GM23338 (cell line): Measurements from ENCODE around the gene ABO. TPM values are rescaled to one million over a fixed set of nuclear protein-coding genes. Genes with fewer than 3 reads are reported as not detected.

Source experiments
- ATAC-seq: fragments of 200-7000 bp; cut with Tn5 transposase; 3 replicates; pipeline ENCODE4 v1.9.1; 2020
- DNase-seq: peaks from one replicate; pipeline ENCODE4 v3.0.0-alpha.2; 2015; ENCODE audit warnings: low spot score
- H2AFZ ChIP-seq: fragments of 200-600 bp; sonication (generic); 2 replicates; pipeline ENCODE4 v1.8.0; 2016; ENCODE audit warnings: antibody characterized with exemption, mild to moderate bottlenecking, moderate library complexity
- H3F3A ChIP-seq: fragments of 200-600 bp; sonication (generic); replicated peaks from 2 replicates; pipeline ENCODE4 v1.8.0; 2017; ENCODE audit warnings: antibody characterized with exemption, mixed run types, low read depth
- H3K27ac ChIP-seq: fragments of 200-600 bp; sonication (generic); 2 replicates; pipeline ENCODE4 v1.6.1; 2016; ENCODE audit warnings: low read depth
- H3K27me3 ChIP-seq: fragments of 200-600 bp; sonication (generic); 2 replicates; pipeline ENCODE4 v1.8.0; 2016; ENCODE audit warnings: mild to moderate bottlenecking, mixed run types, moderate library complexity; ENCODE audit not compliant: insufficient read depth
- H3K36me3 ChIP-seq: fragments of 200-600 bp; sonication (generic); 2 replicates; pipeline ENCODE4 v1.8.0; 2016; ENCODE audit warnings: mild to moderate bottlenecking; ENCODE audit not compliant: insufficient read depth
- H3K4me1 ChIP-seq: fragments of 200-600 bp; sonication (generic); 2 replicates; pipeline ENCODE4 v1.8.0; 2016; ENCODE audit warnings: mild to moderate bottlenecking, moderate library complexity; ENCODE audit not compliant: insufficient read depth
- H3K4me2 ChIP-seq: fragments of 200-600 bp; sonication (generic); 2 replicates; pipeline ENCODE4 v1.7.1; 2017; ENCODE audit warnings: mixed run types
- H3K4me3 ChIP-seq: fragments of 200-600 bp; sonication (generic); 2 replicates; pipeline ENCODE4 v1.6.1; 2016; ENCODE audit warnings: mixed run types
- H3K79me2 ChIP-seq: fragments of 200-600 bp; sonication (generic); replicated peaks from 2 replicates; pipeline ENCODE4 v1.8.0; 2017; ENCODE audit warnings: mild to moderate bottlenecking; ENCODE audit not compliant: insufficient read depth
- H3K9me2 ChIP-seq: fragments of 200-600 bp; sonication (generic); 2 replicates; pipeline ENCODE4 v1.8.0; 2017; ENCODE audit not compliant: insufficient read depth
- H4K20me1 ChIP-seq: fragments of 200-600 bp; sonication (generic); replicated peaks from 2 replicates; pipeline ENCODE4 v1.8.0; 2017; ENCODE audit warnings: mild to moderate bottlenecking; ENCODE audit not compliant: insufficient read depth
- H3K27ac Mint-ChIP-seq: 2 replicates; pipeline ENCODE4 v1.8.0; 2020; ENCODE audit warnings: inconsistent platforms, mild to moderate bottlenecking, moderate library complexity, mixed read lengths
- H3K27me3 Mint-ChIP-seq: 3 replicates; pipeline ENCODE4 v1.8.0; 2022; ENCODE audit warnings: low read depth, mild to moderate bottlenecking, moderate library complexity, mixed read lengths, inconsistent platforms; ENCODE audit not compliant: insufficient read depth, poor library complexity
- H3K36me3 Mint-ChIP-seq: 3 replicates; pipeline ENCODE4 v1.8.0; 2021; ENCODE audit warnings: low read depth, mild to moderate bottlenecking, inconsistent platforms, moderate library complexity, mixed read lengths
- H3K4me1 Mint-ChIP-seq: 3 replicates; pipeline ENCODE4 v1.8.0; 2020; ENCODE audit warnings: mild to moderate bottlenecking, inconsistent platforms, mixed read lengths
- H3K4me3 Mint-ChIP-seq: 3 replicates; pipeline ENCODE4 v1.8.0; 2021; ENCODE audit warnings: moderate library complexity, mild to moderate bottlenecking, inconsistent platforms, mixed read lengths
- H3K9me3 Mint-ChIP-seq: 3 replicates; pipeline ENCODE4 v1.8.0; 2020; ENCODE audit warnings: moderate library complexity, mild to moderate bottlenecking, inconsistent platforms, mixed read lengths
- CTCF ChIP-seq, 2 experiments: fragments of 200-600 bp in 1 of 2; sonication (generic) in 1 of 2; conservative IDR thresholded peaks; 2 replicates each; pipeline versions ENCODE4 v1.5.1 to v1.6.1; 2016 to 2017; ENCODE audit warnings: antibody characterized with exemption in 2 of 2, low read depth in 2 of 2, mild to moderate bottlenecking in 2 of 2, moderate library complexity in 1 of 2
- EZH2 ChIP-seq: fragments of 200-600 bp; sonication (generic); IDR thresholded peaks from one replicate; pipeline ENCODE4 v1.8.0; 2017; ENCODE audit warnings: antibody characterized with exemption, mild to moderate bottlenecking, low read depth; ENCODE audit not compliant: unreplicated experiment
- EZH2phosphoT487 ChIP-seq: fragments of 200-600 bp; sonication (generic); IDR thresholded peaks from one replicate; pipeline ENCODE4 v1.8.1; 2018; ENCODE audit warnings: antibody characterized with exemption; ENCODE audit not compliant: unreplicated experiment
- NANOG ChIP-seq: IDR thresholded peaks from 2 replicates; pipeline ENCODE4 v1.6.1; 2016; ENCODE audit warnings: antibody characterized with exemption, borderline replicate concordance
- POLR2AphosphoS5 ChIP-seq: IDR thresholded peaks from 2 replicates; pipeline ENCODE4 v1.6.1; 2016; ENCODE audit warnings: antibody characterized with exemption, low read depth
- ZNF114 ChIP-seq: fragments of 250-450 bp; sonication (Bioruptor Pico); IDR thresholded peaks from 2 replicates; pipeline ENCODE4 v1.5.0; 2020; ENCODE audit warnings: mild to moderate bottlenecking, moderate library complexity
- ZNF331 ChIP-seq: fragments of 250-450 bp; sonication (Bioruptor Pico); IDR thresholded peaks from 2 replicates; pipeline ENCODE4 v1.5.0; 2020; ENCODE audit warnings: low read depth, mild to moderate bottlenecking, moderate library complexity
- polyA plus RNA-seq: library from polyadenylated mRNA; unstranded; fragments of >200 nt; fragmentation: Nextera tagmentation; extraction: Ambion mirVana; gene quantifications from 2 replicates; pipeline ENCODE4 v1.2.1, GENCODE V29; 2016
- total RNA-seq: library from RNA; depleted of rRNA; stranded (reverse); fragments of >200 nt; shearing (Covaris generic); gene quantifications from 2 replicates; pipeline ENCODE4 v1.2.3, GENCODE V29; 2014
- TF ChIP-seq, protein P1 (sequence below): IDR thresholded peaks from one replicate; pipeline ENCODE4 v1.6.1; 2018; ENCODE audit warnings: antibody characterized with exemption; ENCODE audit not compliant: unreplicated experiment
- TF ChIP-seq, protein P2 (sequence below): fragments of 250-450 bp; sonication (Bioruptor Pico); IDR thresholded peaks from 2 replicates; pipeline ENCODE4 v1.5.0; 2020; ENCODE audit warnings: mild to moderate bottlenecking, moderate library complexity

ABO gene
- total and polyA plus RNA-seq, 2 experiments from 2014 or later = 0.28 to 0.34 TPM

GRCh38 chr9:133207540-133208170 lies 67.3 kb downstream of the ABO start (continued):
- TF ChIP-seq POLR2AphosphoS5 (0 out of 2 replicates have a peak, but pooled peaks have one; percentile 27), EZH2phosphoT487 (no peak), ZNF331 (CRISPR knock-in tag) (no peak), CTCF (conservative IDR thresholded peaks at IDR 0.05; ENCODE audit: low read depth in 2 of 2) (no peak)

GRCh38 chr9:133207021-133207531 lies 67.9 kb downstream of the ABO start:
- Histone ChIP-seq H3K4me1 (no peaks in the 10 kb centered on the region), H3K4me3 (no peak overlapping the region), H3K79me2 (no peaks in the 10 kb centered on the region), H3K4me2 (no peak overlapping the region), H2AFZ (no peak overlapping the region), H3K36me3 (no peaks in the 10 kb centered on the region), H3F3A (no peaks in the 10 kb centered on the region), H3K9me2 (no peaks in the 10 kb centered on the region), H3K27ac (no peak overlapping the region), H3K27me3 (peaks cover 31% of the 10 kb centered on the region), H4K20me1 (no peaks in the 10 kb centered on the region)
- DNase-seq = no peak
- H3K4me3 Mint-ChIP-seq = no peak overlapping the region
- H3K27ac Mint-ChIP-seq = no peak overlapping the region
- H3K9me3 Mint-ChIP-seq = no peaks in the 10 kb centered on the region
- H3K4me1 Mint-ChIP-seq = no peaks in the 10 kb centered on the region
- peaks cover 35% of the 10 kb centered on the region for H3K27me3 Mint-ChIP-seq
- no peak for ATAC-seq
- no peaks in the 10 kb centered on the region for H3K36me3 Mint-ChIP-seq
- TF ChIP-seq EZH2 (no peak), NANOG (no peak), ZNF114 (CRISPR knock-in tag) (no peak), CTCF (conservative IDR thresholded peaks at IDR 0.05; ENCODE audit: low read depth in 2 of 2) (no peak)
- TF ChIP-seq, protein P1, sequence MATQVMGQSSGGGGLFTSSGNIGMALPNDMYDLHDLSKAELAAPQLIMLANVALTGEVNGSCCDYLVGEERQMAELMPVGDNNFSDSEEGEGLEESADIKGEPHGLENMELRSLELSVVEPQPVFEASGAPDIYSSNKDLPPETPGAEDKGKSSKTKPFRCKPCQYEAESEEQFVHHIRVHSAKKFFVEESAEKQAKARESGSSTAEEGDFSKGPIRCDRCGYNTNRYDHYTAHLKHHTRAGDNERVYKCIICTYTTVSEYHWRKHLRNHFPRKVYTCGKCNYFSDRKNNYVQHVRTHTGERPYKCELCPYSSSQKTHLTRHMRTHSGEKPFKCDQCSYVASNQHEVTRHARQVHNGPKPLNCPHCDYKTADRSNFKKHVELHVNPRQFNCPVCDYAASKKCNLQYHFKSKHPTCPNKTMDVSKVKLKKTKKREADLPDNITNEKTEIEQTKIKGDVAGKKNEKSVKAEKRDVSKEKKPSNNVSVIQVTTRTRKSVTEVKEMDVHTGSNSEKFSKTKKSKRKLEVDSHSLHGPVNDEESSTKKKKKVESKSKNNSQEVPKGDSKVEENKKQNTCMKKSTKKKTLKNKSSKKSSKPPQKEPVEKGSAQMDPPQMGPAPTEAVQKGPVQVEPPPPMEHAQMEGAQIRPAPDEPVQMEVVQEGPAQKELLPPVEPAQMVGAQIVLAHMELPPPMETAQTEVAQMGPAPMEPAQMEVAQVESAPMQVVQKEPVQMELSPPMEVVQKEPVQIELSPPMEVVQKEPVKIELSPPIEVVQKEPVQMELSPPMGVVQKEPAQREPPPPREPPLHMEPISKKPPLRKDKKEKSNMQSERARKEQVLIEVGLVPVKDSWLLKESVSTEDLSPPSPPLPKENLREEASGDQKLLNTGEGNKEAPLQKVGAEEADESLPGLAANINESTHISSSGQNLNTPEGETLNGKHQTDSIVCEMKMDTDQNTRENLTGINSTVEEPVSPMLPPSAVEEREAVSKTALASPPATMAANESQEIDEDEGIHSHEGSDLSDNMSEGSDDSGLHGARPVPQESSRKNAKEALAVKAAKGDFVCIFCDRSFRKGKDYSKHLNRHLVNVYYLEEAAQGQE = no peak
- TF ChIP-seq, protein P2, sequence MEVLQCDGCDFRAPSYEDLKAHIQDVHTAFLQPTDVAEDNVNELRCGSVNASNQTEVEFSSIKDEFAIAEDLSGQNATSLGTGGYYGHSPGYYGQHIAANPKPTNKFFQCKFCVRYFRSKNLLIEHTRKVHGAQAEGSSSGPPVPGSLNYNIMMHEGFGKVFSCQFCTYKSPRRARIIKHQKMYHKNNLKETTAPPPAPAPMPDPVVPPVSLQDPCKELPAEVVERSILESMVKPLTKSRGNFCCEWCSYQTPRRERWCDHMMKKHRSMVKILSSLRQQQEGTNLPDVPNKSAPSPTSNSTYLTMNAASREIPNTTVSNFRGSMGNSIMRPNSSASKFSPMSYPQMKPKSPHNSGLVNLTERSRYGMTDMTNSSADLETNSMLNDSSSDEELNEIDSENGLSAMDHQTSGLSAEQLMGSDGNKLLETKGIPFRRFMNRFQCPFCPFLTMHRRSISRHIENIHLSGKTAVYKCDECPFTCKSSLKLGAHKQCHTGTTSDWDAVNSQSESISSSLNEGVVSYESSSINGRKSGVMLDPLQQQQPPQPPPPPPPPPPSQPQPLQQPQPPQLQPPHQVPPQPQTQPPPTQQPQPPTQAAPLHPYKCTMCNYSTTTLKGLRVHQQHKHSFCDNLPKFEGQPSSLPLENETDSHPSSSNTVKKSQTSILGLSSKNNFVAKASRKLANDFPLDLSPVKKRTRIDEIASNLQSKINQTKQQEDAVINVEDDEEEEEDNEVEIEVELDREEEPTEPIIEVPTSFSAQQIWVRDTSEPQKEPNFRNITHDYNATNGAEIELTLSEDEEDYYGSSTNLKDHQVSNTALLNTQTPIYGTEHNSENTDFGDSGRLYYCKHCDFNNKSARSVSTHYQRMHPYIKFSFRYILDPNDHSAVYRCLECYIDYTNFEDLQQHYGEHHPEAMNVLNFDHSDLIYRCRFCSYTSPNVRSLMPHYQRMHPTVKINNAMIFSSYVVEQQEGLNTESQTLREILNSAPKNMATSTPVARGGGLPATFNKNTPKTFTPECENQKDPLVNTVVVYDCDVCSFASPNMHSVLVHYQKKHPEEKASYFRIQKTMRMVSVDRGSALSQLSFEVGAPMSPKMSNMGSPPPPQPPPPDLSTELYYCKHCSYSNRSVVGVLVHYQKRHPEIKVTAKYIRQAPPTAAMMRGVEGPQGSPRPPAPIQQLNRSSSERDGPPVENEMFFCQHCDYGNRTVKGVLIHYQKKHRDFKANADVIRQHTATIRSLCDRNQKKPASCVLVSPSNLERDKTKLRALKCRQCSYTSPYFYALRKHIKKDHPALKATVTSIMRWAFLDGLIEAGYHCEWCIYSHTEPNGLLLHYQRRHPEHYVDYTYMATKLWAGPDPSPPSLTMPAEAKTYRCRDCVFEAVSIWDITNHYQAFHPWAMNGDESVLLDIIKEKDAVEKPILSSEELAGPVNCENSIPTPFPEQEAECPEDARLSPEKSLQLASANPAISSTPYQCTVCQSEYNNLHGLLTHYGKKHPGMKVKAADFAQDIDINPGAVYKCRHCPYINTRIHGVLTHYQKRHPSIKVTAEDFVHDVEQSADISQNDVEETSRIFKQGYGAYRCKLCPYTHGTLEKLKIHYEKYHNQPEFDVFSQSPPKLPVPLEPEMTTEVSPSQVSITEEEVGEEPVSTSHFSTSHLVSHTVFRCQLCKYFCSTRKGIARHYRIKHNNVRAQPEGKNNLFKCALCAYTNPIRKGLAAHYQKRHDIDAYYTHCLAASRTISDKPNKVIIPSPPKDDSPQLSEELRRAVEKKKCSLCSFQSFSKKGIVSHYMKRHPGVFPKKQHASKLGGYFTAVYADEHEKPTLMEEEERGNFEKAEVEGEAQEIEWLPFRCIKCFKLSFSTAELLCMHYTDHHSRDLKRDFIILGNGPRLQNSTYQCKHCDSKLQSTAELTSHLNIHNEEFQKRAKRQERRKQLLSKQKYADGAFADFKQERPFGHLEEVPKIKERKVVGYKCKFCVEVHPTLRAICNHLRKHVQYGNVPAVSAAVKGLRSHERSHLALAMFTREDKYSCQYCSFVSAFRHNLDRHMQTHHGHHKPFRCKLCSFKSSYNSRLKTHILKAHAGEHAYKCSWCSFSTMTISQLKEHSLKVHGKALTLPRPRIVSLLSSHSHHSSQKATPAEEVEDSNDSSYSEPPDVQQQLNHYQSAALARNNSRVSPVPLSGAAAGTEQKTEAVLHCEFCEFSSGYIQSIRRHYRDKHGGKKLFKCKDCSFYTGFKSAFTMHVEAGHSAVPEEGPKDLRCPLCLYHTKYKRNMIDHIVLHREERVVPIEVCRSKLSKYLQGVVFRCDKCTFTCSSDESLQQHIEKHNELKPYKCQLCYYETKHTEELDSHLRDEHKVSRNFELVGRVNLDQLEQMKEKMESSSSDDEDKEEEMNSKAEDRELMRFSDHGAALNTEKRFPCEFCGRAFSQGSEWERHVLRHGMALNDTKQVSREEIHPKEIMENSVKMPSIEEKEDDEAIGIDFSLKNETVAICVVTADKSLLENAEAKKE = no peak
